ENCODE data around the gene SPATA1.
A peak's percentile ranks its signal among the peaks of the same experiment; 100 is the strongest.

SPATA1 gene

GRCh38 chr1:84510668-84511067 lies 4.5 kb downstream of the SPATA1 start:
- H3K4me3 ChIP-seq (ENCODE audit: low read depth, low read length), result no peak overlapping the region
- DNase-seq (ENCODE audit: low read depth, low spot score), result no peak
- ChIA-PET POLR2A (no interaction called here), CTCF (interaction anchor here (0.9 to 1.2 kb wide), 2 partner anchors 30 to 370 kb away, joined by 3 to 4 read pairs; no protein-coding TSS in a partner anchor)
- no peak for TF ChIP-seq CTCF (IDR thresholded peaks at IDR 0.05; ENCODE audit: insufficient read depth, low read length, missing control alignments)

- CTCF ChIA-PET, result no interaction called here
- no peak for TF ChIP-seq CTCF (IDR thresholded peaks at IDR 0.05; ENCODE audit: insufficient read depth, low read length, missing control alignments)
- POLR2A ChIA-PET, result no interaction called here
- no peak overlapping the region for H3K4me3 ChIP-seq (ENCODE audit: low read depth, low read length)
- no peak for DNase-seq (ENCODE audit: low read depth, low spot score)
Observed at GRCh38 chr1:84524590-84524989, 18.4 kb downstream of the SPATA1 start.

GRCh38 chr1:84525779-84526178 lies 19.6 kb downstream of the SPATA1 start:
- no peak overlapping the region for H3K4me3 ChIP-seq (ENCODE audit: low read depth, low read length)
- CTCF ChIA-PET, result interaction anchor here (0.8 to 1.4 kb wide), 3 partner anchors 13 to 234 kb away, joined by 3 read pairs; no protein-coding TSS in a partner anchor
- POLR2A ChIA-PET, result no interaction called here
- TF ChIP-seq CTCF (IDR thresholded peaks at IDR 0.05; ENCODE audit: insufficient read depth, low read length, missing control alignments), result no peak
- no peak for DNase-seq (ENCODE audit: low read depth, low spot score)

GRCh38 chr1:84538599-84538998 lies 32.4 kb downstream of the SPATA1 start:
- TF ChIP-seq CTCF (IDR thresholded peaks at IDR 0.05; ENCODE audit: insufficient read depth, low read length, missing control alignments), result no peak
- no peak overlapping the region for H3K4me3 ChIP-seq (ENCODE audit: low read depth, low read length)
- ChIA-PET CTCF (no interaction called here), POLR2A (no interaction called here)
- no peak for DNase-seq (ENCODE audit: low read depth, low spot score)

- ChIA-PET POLR2A (interaction anchor here (1.1 kb wide), 1 partner anchor 34 kb away, joined by 4 read pairs; the partner anchor contains the start of genes GNG5 and SPATA1), CTCF (interaction anchor here (1.0 to 1.1 kb wide), 3 partner anchors 14 to 47 kb away, joined by 3 to 4 read pairs (median 3); no protein-coding TSS in a partner anchor)
- no peak for TF ChIP-seq CTCF (IDR thresholded peaks at IDR 0.05; ENCODE audit: insufficient read depth, low read length, missing control alignments)
- no peak overlapping the region for H3K4me3 ChIP-seq (ENCODE audit: low read depth, low read length)
- no peak for DNase-seq (ENCODE audit: low read depth, low spot score)
Observed at GRCh38 chr1:84539972-84540371, 33.8 kb downstream of the SPATA1 start.

GRCh38 chr1:84540759-84541158 lies 34.6 kb downstream of the SPATA1 start:
- CTCF ChIA-PET, result interaction anchor here (1.0 to 1.1 kb wide), 2 partner anchors 13 to 15 kb away, joined by 3 read pairs; no protein-coding TSS in a partner anchor
- peak; percentile 12 for DNase-seq (ENCODE audit: low read depth, low spot score)
- H3K4me3 ChIP-seq (ENCODE audit: low read depth, low read length), result no peak overlapping the region
- TF ChIP-seq CTCF (IDR thresholded peaks at IDR 0.05; ENCODE audit: insufficient read depth, low read length, missing control alignments), result no peak
- POLR2A ChIA-PET, result interaction anchor here (1.1 kb wide), 1 partner anchor 34 kb away, joined by 4 read pairs; the partner anchor contains the start of genes GNG5 and SPATA1

Data from AG04449 (cell line).